ENCODE results near the gene CDCA3. TPM values are rescaled to one million over a fixed set of nuclear protein-coding genes. Genes with fewer than 3 reads are reported as not detected.
A peak's percentile ranks its signal among the peaks of the same experiment; 100 is the strongest.

The CDCA3 gene
- total and polyA plus RNA-seq, 2 of the 13 experiments (the other 11 are each of a cell fraction or from before 2014, with no cell fraction given) = 32.7 to 56.5 TPM

DNA sequence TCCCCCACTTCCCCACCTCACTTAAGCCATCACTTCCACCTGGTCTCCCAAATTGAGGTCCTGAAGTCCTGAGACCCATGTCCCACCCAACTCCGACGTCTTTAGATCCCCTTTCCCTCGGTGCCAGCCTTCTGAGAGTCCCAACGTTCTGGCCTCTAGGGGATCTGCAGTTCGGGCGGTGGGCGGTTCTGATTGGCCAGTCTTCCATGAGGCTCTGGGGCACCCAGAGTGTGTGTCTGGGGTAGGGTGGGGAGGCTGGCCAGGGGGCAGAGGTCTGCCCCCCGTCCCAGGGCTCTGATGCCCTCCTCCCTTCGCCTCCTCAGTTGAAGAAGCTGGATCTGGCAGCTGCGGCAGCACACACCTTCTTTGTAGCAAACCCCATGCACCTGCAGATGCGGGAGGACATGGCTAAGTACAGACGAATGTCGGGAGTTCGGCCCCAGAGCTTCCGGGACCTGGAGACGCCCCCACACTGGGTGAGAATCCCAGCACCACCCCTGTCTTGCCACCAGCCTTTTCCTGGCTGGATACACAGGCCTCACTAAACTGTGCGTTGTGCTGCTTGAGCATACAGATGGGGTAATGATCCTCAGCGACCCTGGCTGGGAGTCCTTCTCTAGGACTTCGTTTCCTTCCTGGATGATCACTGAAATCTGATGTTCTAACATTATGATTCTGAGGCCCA lies 21.4 kb downstream of the CDCA3 start (continued):
- TF ChIP-seq, protein P1, sequence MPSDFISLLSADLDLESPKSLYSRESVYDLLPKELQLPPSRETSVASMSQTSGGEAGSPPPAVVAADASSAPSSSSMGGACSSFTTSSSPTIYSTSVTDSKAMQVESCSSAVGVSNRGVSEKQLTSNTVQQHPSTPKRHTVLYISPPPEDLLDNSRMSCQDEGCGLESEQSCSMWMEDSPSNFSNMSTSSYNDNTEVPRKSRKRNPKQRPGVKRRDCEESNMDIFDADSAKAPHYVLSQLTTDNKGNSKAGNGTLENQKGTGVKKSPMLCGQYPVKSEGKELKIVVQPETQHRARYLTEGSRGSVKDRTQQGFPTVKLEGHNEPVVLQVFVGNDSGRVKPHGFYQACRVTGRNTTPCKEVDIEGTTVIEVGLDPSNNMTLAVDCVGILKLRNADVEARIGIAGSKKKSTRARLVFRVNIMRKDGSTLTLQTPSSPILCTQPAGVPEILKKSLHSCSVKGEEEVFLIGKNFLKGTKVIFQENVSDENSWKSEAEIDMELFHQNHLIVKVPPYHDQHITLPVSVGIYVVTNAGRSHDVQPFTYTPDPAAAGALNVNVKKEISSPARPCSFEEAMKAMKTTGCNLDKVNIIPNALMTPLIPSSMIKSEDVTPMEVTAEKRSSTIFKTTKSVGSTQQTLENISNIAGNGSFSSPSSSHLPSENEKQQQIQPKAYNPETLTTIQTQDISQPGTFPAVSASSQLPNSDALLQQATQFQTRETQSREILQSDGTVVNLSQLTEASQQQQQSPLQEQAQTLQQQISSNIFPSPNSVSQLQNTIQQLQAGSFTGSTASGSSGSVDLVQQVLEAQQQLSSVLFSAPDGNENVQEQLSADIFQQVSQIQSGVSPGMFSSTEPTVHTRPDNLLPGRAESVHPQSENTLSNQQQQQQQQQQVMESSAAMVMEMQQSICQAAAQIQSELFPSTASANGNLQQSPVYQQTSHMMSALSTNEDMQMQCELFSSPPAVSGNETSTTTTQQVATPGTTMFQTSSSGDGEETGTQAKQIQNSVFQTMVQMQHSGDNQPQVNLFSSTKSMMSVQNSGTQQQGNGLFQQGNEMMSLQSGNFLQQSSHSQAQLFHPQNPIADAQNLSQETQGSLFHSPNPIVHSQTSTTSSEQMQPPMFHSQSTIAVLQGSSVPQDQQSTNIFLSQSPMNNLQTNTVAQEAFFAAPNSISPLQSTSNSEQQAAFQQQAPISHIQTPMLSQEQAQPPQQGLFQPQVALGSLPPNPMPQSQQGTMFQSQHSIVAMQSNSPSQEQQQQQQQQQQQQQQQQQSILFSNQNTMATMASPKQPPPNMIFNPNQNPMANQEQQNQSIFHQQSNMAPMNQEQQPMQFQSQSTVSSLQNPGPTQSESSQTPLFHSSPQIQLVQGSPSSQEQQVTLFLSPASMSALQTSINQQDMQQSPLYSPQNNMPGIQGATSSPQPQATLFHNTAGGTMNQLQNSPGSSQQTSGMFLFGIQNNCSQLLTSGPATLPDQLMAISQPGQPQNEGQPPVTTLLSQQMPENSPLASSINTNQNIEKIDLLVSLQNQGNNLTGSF (CRISPR knock-in tag; IDR thresholded peaks at IDR 0.05) = no peak
- TF ChIP-seq, protein P2, sequence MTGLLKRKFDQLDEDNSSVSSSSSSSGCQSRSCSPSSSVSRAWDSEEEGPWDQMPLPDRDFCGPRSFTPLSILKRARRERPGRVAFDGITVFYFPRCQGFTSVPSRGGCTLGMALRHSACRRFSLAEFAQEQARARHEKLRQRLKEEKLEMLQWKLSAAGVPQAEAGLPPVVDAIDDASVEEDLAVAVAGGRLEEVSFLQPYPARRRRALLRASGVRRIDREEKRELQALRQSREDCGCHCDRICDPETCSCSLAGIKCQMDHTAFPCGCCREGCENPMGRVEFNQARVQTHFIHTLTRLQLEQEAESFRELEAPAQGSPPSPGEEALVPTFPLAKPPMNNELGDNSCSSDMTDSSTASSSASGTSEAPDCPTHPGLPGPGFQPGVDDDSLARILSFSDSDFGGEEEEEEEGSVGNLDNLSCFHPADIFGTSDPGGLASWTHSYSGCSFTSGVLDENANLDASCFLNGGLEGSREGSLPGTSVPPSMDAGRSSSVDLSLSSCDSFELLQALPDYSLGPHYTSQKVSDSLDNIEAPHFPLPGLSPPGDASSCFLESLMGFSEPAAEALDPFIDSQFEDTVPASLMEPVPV (CRISPR knock-in tag; IDR thresholded peaks at IDR 0.05) = 0 out of 2 replicates have a peak, but pooled peaks have one; percentile 15
- TF ChIP-seq HOXA3 (CRISPR knock-in tag; IDR thresholded peaks at IDR 0.05) (peak; percentile 47; the same call in 1 of the 2 replicates), ZNF253 (CRISPR knock-in tag; IDR thresholded peaks at IDR 0.05; ENCODE audit: borderline replicate concordance) (no peak), MIER3 (CRISPR knock-in tag; IDR thresholded peaks at IDR 0.05; ENCODE audit: borderline replicate concordance) (no peak), ZNF282 (IDR thresholded peaks at IDR 0.05; ENCODE audit: partially characterized antibody) (no peak), MXD4 (CRISPR knock-in tag; IDR thresholded peaks at IDR 0.05) (0 out of 2 replicates have a peak, but pooled peaks have one; percentile 9), RARA (CRISPR knock-in tag; IDR thresholded peaks at IDR 0.05) (no peak), TCF7L2 (IDR thresholded peaks at IDR 0.05; ENCODE audit: low read depth, low read length) (no peak), POLR2AphosphoS5 (IDR thresholded peaks at IDR 0.05; ENCODE audit: low read depth, low read length) (peak; percentile 78)
- TF ChIP-seq, protein P3, sequence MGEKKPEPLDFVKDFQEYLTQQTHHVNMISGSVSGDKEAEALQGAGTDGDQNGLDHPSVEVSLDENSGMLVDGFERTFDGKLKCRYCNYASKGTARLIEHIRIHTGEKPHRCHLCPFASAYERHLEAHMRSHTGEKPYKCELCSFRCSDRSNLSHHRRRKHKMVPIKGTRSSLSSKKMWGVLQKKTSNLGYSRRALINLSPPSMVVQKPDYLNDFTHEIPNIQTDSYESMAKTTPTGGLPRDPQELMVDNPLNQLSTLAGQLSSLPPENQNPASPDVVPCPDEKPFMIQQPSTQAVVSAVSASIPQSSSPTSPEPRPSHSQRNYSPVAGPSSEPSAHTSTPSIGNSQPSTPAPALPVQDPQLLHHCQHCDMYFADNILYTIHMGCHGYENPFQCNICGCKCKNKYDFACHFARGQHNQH (CRISPR knock-in tag; IDR thresholded peaks at IDR 0.05) = 0 out of 2 replicates have a peak, but pooled peaks have one; percentile 3
- TF ChIP-seq, protein P4, sequence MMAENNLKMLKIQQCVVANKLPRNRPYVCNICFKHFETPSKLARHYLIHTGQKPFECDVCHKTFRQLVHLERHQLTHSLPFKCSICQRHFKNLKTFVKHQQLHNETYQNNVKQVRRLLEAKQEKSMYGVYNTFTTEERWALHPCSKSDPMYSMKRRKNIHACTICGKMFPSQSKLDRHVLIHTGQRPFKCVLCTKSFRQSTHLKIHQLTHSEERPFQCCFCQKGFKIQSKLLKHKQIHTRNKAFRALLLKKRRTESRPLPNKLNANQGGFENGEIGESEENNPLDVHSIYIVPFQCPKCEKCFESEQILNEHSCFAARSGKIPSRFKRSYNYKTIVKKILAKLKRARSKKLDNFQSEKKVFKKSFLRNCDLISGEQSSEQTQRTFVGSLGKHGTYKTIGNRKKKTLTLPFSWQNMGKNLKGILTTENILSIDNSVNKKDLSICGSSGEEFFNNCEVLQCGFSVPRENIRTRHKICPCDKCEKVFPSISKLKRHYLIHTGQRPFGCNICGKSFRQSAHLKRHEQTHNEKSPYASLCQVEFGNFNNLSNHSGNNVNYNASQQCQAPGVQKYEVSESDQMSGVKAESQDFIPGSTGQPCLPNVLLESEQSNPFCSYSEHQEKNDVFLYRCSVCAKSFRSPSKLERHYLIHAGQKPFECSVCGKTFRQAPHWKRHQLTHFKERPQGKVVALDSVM (CRISPR knock-in tag; IDR thresholded peaks at IDR 0.05) = peak; percentile 80
- TF ChIP-seq, protein P5, sequence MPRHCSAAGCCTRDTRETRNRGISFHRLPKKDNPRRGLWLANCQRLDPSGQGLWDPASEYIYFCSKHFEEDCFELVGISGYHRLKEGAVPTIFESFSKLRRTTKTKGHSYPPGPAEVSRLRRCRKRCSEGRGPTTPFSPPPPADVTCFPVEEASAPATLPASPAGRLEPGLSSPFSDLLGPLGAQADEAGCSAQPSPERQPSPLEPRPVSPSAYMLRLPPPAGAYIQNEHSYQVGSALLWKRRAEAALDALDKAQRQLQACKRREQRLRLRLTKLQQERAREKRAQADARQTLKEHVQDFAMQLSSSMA (CRISPR knock-in tag; IDR thresholded peaks at IDR 0.05) = 0 out of 2 replicates have a peak, but pooled peaks have one; percentile 48
- TF ChIP-seq, protein P6, sequence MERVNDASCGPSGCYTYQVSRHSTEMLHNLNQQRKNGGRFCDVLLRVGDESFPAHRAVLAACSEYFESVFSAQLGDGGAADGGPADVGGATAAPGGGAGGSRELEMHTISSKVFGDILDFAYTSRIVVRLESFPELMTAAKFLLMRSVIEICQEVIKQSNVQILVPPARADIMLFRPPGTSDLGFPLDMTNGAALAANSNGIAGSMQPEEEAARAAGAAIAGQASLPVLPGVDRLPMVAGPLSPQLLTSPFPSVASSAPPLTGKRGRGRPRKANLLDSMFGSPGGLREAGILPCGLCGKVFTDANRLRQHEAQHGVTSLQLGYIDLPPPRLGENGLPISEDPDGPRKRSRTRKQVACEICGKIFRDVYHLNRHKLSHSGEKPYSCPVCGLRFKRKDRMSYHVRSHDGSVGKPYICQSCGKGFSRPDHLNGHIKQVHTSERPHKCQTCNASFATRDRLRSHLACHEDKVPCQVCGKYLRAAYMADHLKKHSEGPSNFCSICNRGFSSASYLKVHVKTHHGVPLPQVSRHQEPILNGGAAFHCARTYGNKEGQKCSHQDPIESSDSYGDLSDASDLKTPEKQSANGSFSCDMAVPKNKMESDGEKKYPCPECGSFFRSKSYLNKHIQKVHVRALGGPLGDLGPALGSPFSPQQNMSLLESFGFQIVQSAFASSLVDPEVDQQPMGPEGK (CRISPR knock-in tag; IDR thresholded peaks at IDR 0.05) = 0 out of 2 replicates have a peak, but pooled peaks have one; percentile 30
- TF ChIP-seq, protein P7, sequence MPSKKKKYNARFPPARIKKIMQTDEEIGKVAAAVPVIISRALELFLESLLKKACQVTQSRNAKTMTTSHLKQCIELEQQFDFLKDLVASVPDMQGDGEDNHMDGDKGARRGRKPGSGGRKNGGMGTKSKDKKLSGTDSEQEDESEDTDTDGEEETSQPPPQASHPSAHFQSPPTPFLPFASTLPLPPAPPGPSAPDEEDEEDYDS (CRISPR knock-in tag; IDR thresholded peaks at IDR 0.05) = peak; percentile 35; the same call in 1 of the 2 replicates

All from HepG2 (cell line).